T-helper 17 cell (primary cell): Measurements from ENCODE around the gene COG5. TPM values are rescaled to one million over a fixed set of nuclear protein-coding genes. Genes with fewer than 3 reads are reported as not detected.

ENCODE experiments used
- ATAC-seq: fragments of 150-1000 bp; cut with Tn5 transposase; 2 replicates; pipeline ENCODE4 v1.10.0; 2021; ENCODE audit warnings: mild to moderate bottlenecking, moderate library complexity
- DNase-seq, 3 donors: peaks; one replicate each; pipeline versions ENCODE4 v3.0.0 to v3.0.0-alpha.2; 2020 to 2021
- H3K9me3 ChIP-seq: one replicate; pipeline ENCODE4 v1.7.0; 2013; ENCODE audit warnings: low read length, mild to moderate bottlenecking; ENCODE audit not compliant: control insufficient read depth, poor library complexity, severe bottlenecking
- H3K27ac Mint-ChIP-seq: one replicate; pipeline ENCODE4 v1.8.0; 2022; ENCODE audit warnings: mild to moderate bottlenecking, moderate library complexity, mixed read lengths
- H3K27me3 Mint-ChIP-seq: one replicate; pipeline ENCODE4 v1.8.0; 2022; ENCODE audit warnings: mixed read lengths
- H3K36me3 Mint-ChIP-seq: one replicate; pipeline ENCODE4 v1.8.0; 2022; ENCODE audit warnings: low read depth, mixed read lengths
- H3K4me1 Mint-ChIP-seq: one replicate; pipeline ENCODE4 v1.8.0; 2022; ENCODE audit warnings: mild to moderate bottlenecking, mixed read lengths
- H3K4me3 Mint-ChIP-seq: one replicate; pipeline ENCODE4 v1.8.0; 2022; ENCODE audit warnings: mild to moderate bottlenecking, moderate library complexity, mixed read lengths
- total RNA-seq, 4 donors: library from RNA in 2 of 4; stranded (reverse) in 2 of 4; gene quantifications; one replicate each; pipeline ENCODE4 v1.2.3 and lab custom pipeline; 2022 to 2026

COG5 gene
- total RNA-seq, 2 donors from 2014 or later = 54.8 to 87.4 TPM

- H3K4me3 Mint-ChIP-seq = no peak overlapping the region
- DNase-seq = no peak
- H3K27ac Mint-ChIP-seq = peak overlapping the region; percentile 16
These were observed 28.8 kb upstream of the COG5 start for GRCh38 chr7:107592361-107593024.

GRCh38 chr7:107591421-107591820 lies 27.7 kb upstream of the COG5 start:
- DNase-seq (no peak), ATAC-seq (no peak)
- Mint-ChIP-seq H3K4me1 (no peaks in the 10 kb centered on the region), H3K27me3 (no peaks in the 10 kb centered on the region), H3K4me3 (no peak overlapping the region), H3K27ac (peak overlapping the region; percentile 24), H3K36me3 (peaks cover 3% of the 10 kb centered on the region)
- H3K9me3 ChIP-seq = no peaks in the 10 kb centered on the region

More at GRCh38 chr7:107592361-107593024, 28.8 kb upstream of the COG5 start:
- Mint-ChIP-seq H3K36me3 (peaks cover 3% of the 10 kb centered on the region), H3K4me1 (no peaks in the 10 kb centered on the region), H3K27me3 (no peaks in the 10 kb centered on the region)
- no peak for ATAC-seq
- no peaks in the 10 kb centered on the region for H3K9me3 ChIP-seq

GRCh38 chr7:107588529-107589130 lies 24.9 kb upstream of the COG5 start:
- H3K4me1 Mint-ChIP-seq = no peaks in the 10 kb centered on the region
- H3K9me3 ChIP-seq = no peaks in the 10 kb centered on the region
- DNase-seq (no peak), ATAC-seq (no peak)
- no peaks in the 10 kb centered on the region for H3K36me3 Mint-ChIP-seq
- H3K27ac Mint-ChIP-seq = no peak overlapping the region
- no peak overlapping the region for H3K4me3 Mint-ChIP-seq
- H3K27me3 Mint-ChIP-seq = no peaks in the 10 kb centered on the region

- no peak overlapping the region for H3K27ac Mint-ChIP-seq
These were observed 21.0 kb upstream of the COG5 start for GRCh38 chr7:107584716-107585115.

GRCh38 chr7:107582875-107583274 lies 19.2 kb upstream of the COG5 start:
- Mint-ChIP-seq H3K4me1 (peaks cover 12% of the 10 kb centered on the region), H3K27me3 (no peaks in the 10 kb centered on the region), H3K36me3 (no peaks in the 10 kb centered on the region), H3K4me3 (peak overlapping the region; percentile 68), H3K27ac (no peak overlapping the region)
- DNase-seq = no peak
- ATAC-seq = no peak
- no peaks in the 10 kb centered on the region for H3K9me3 ChIP-seq

More at GRCh38 chr7:107584716-107585115, 21.0 kb upstream of the COG5 start:
- no peaks in the 10 kb centered on the region for H3K36me3 Mint-ChIP-seq
- ATAC-seq (no peak), DNase-seq (no peak)
- no peaks in the 10 kb centered on the region for H3K9me3 ChIP-seq
- no peak overlapping the region for H3K4me3 Mint-ChIP-seq
- peaks cover 10% of the 10 kb centered on the region for H3K4me1 Mint-ChIP-seq
- H3K27me3 Mint-ChIP-seq = no peaks in the 10 kb centered on the region

GRCh38 chr7:107581387-107582013 lies 17.8 kb upstream of the COG5 start:
- Mint-ChIP-seq H3K4me3 (peak overlapping the region; percentile 39), H3K36me3 (no peaks in the 10 kb centered on the region), H3K27me3 (no peaks in the 10 kb centered on the region), H3K4me1 (peaks cover 12% of the 10 kb centered on the region), H3K27ac (peak overlapping the region; percentile 60)
- H3K9me3 ChIP-seq = no peaks in the 10 kb centered on the region
- no peak for ATAC-seq
- no peak for DNase-seq

- ATAC-seq (no peak), DNase-seq (no peak)
- Mint-ChIP-seq H3K36me3 (no peaks in the 10 kb centered on the region), H3K27me3 (no peaks in the 10 kb centered on the region), H3K27ac (peak overlapping the region; percentile 60), H3K4me3 (peak overlapping the region; percentile 88), H3K4me1 (peaks cover 12% of the 10 kb centered on the region)
- H3K9me3 ChIP-seq = no peaks in the 10 kb centered on the region
These were observed 17.1 kb upstream of the COG5 start for GRCh38 chr7:107580716-107581383.

GRCh38 chr7:107579885-107580715 lies 16.4 kb upstream of the COG5 start, which contains the start of gene BCAP29:
Gene BCAP29, plus strand, starts transcription at chr7:107580246. Its CDS starts 527 bp downstream, at chr7:107580773.
- Mint-ChIP-seq H3K4me1 (peaks cover 12% of the 10 kb centered on the region), H3K27ac (peak within 1 kb of the TSS; percentile 72), H3K27me3 (no peaks in the 10 kb centered on the region), H3K4me3 (peak within 1 kb of the TSS; percentile 88), H3K36me3 (no peaks in the 10 kb centered on the region)
- peak; percentile 51 to 68 (median 61) for DNase-seq
- ATAC-seq = peak; percentile 97
- no peaks in the 10 kb centered on the region for H3K9me3 ChIP-seq

- ATAC-seq (no peak), DNase-seq (no peak)
- Mint-ChIP-seq H3K4me3 (peak overlapping the region; percentile 88), H3K4me1 (peaks cover 12% of the 10 kb centered on the region), H3K27ac (peak overlapping the region; percentile 72), H3K27me3 (no peaks in the 10 kb centered on the region), H3K36me3 (no peaks in the 10 kb centered on the region)
- H3K9me3 ChIP-seq = no peaks in the 10 kb centered on the region
These were observed 15.8 kb upstream of the COG5 start for GRCh38 chr7:107579554-107579884.

- Mint-ChIP-seq H3K4me1 (no peaks in the 10 kb centered on the region), H3K27ac (no peak overlapping the region), H3K4me3 (no peak overlapping the region), H3K27me3 (no peaks in the 10 kb centered on the region), H3K36me3 (peaks cover 7% of the 10 kb centered on the region)
- no peak for DNase-seq
- no peak for ATAC-seq
- no peaks in the 10 kb centered on the region for H3K9me3 ChIP-seq
These were observed 9.8 kb upstream of the COG5 start for GRCh38 chr7:107573537-107573936.

GRCh38 chr7:107570298-107570697 lies 6.6 kb upstream of the COG5 start:
- peaks cover 6% of the 10 kb centered on the region for H3K4me1 Mint-ChIP-seq
- ATAC-seq = no peak
- peaks cover 7% of the 10 kb centered on the region for H3K36me3 Mint-ChIP-seq
- H3K27me3 Mint-ChIP-seq = no peaks in the 10 kb centered on the region
- no peak overlapping the region for H3K4me3 Mint-ChIP-seq
- H3K9me3 ChIP-seq = no peaks in the 10 kb centered on the region
- DNase-seq = no peak
- H3K27ac Mint-ChIP-seq = no peak overlapping the region

GRCh38 chr7:107564553-107565298 lies 1.0 kb upstream of the COG5 start:
- H3K9me3 ChIP-seq = no peaks in the 10 kb centered on the region
- Mint-ChIP-seq H3K4me3 (peak overlapping the region; percentile 89), H3K27ac (peak overlapping the region; percentile 93), H3K36me3 (no peaks in the 10 kb centered on the region), H3K4me1 (peaks cover 46% of the 10 kb centered on the region), H3K27me3 (no peaks in the 10 kb centered on the region)
- ATAC-seq (no peak), DNase-seq (no peak)
